GM21723 (cell line): ENCODE data around the gene MPRIP.

Experiments used
- ATAC-seq: cut with Tn5 transposase; IDR thresholded peaks from one replicate; pipeline ENCODE4 v1.9.1; 2021; ENCODE audit warnings: mild to moderate bottlenecking, moderate library complexity; ENCODE audit not compliant: unreplicated experiment

The MPRIP gene

GRCh38 chr17:17161121-17161520 is 118.9 kb downstream of the MPRIP start:
- ATAC-seq: no peak

GRCh38 chr17:17161759-17162158 is 119.5 kb downstream of the MPRIP start:
- no peak for ATAC-seq

GRCh38 chr17:17164156-17164555 is 121.9 kb downstream of the MPRIP start:
- no peak for ATAC-seq

- no peak for ATAC-seq
Observed at GRCh38 chr17:17164676-17165075, 122.4 kb downstream of the MPRIP start.

- no peak for ATAC-seq
Observed at GRCh38 chr17:17165666-17166308, 123.5 kb downstream of the MPRIP start.

- ATAC-seq: no peak
Observed at GRCh38 chr17:17166446-17166845, 124.2 kb downstream of the MPRIP start.

- ATAC-seq: no peak
Observed at GRCh38 chr17:17167356-17167755, 125.1 kb downstream of the MPRIP start.

GRCh38 chr17:17167986-17168385 is 125.7 kb downstream of the MPRIP start:
- ATAC-seq: no peak

GRCh38 chr17:17168401-17168800 is 126.1 kb downstream of the MPRIP start:
- ATAC-seq: no peak

- no peak for ATAC-seq
Observed at GRCh38 chr17:17169396-17169795, 127.1 kb downstream of the MPRIP start.

- ATAC-seq: no peak
Observed at GRCh38 chr17:17170346-17170985, 128.2 kb downstream of the MPRIP start.

GRCh38 chr17:17171186-17171585 is 128.9 kb downstream of the MPRIP start:
- ATAC-seq: no peak

- ATAC-seq: no peak
Observed at GRCh38 chr17:17172001-17172939, 130.0 kb downstream of the MPRIP start.

GRCh38 chr17:17172990-17173389 is 130.7 kb downstream of the MPRIP start:
- ATAC-seq: no peak

GRCh38 chr17:17173921-17174320 is 131.7 kb downstream of the MPRIP start:
- no peak for ATAC-seq

- ATAC-seq: no peak
Observed at GRCh38 chr17:17175340-17175739, 133.1 kb downstream of the MPRIP start.

GRCh38 chr17:17175917-17176316 is 133.7 kb downstream of the MPRIP start:
- no peak for ATAC-seq

GRCh38 chr17:17176341-17176740 is 134.1 kb downstream of the MPRIP start:
- no peak for ATAC-seq

GRCh38 chr17:17177176-17177575 is 134.9 kb downstream of the MPRIP start:
- no peak for ATAC-seq

GRCh38 chr17:17179371-17179827 is 137.1 kb downstream of the MPRIP start:
- ATAC-seq: peak; percentile 43

GRCh38 chr17:17180141-17180603 is 137.9 kb downstream of the MPRIP start:
- no peak for ATAC-seq
